Fibroblast of pulmonary artery (primary cell): ENCODE data around the gene RFTN1.

Source experiments
- DNase-seq: peaks from one replicate; pipeline ENCODE4 v3.0.0-alpha.2; 2010; ENCODE audit warnings: low read depth
- H3K4me3 ChIP-seq: replicated peaks from 2 replicates; pipeline ENCODE4 v1.5.1; 2011; ENCODE audit warnings: low read depth, mild to moderate bottlenecking, control low read depth, low read length, moderate library complexity
- TF ChIP-seq, protein P1 (sequence below): IDR thresholded peaks from 2 replicates; pipeline ENCODE4 v1.5.1; 2011; ENCODE audit warnings: mild to moderate bottlenecking, control low read depth, low read length, inconsistent platforms; ENCODE audit errors: missing control alignments

The RFTN1 gene

DNA sequence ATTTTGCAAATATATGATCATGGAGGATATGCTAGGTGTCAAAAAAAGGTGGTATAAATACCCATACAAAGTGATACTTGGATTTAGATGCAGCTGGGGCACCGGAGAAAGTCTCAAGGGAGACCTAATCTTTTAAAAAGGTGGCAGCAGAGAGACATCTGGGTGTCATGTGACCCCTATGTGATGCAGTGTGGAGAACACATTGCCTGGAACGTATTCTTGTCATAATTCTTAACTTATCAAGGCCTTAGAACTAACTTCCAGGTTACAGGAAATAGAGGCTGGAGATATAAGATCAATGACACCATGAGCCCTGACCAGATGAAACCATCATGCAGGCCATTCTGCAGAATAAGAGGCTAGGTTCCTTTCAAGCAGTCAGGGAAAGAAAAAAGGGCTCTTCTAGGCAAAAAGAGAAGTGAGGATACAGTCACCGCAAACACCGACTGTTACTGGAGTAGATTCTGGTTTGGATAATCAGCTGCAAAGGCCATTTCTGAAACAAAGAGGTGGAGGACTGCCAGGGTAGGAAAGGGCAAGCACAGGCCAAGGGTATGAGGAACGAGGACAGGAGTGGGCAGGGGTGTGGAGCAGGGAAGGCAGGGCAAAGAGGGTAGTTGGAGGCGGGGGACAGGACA lies 147.9 kb downstream of the RFTN1 start:
- no peak for DNase-seq
- H3K4me3 ChIP-seq: no peak overlapping the region
- TF ChIP-seq, protein P1, sequence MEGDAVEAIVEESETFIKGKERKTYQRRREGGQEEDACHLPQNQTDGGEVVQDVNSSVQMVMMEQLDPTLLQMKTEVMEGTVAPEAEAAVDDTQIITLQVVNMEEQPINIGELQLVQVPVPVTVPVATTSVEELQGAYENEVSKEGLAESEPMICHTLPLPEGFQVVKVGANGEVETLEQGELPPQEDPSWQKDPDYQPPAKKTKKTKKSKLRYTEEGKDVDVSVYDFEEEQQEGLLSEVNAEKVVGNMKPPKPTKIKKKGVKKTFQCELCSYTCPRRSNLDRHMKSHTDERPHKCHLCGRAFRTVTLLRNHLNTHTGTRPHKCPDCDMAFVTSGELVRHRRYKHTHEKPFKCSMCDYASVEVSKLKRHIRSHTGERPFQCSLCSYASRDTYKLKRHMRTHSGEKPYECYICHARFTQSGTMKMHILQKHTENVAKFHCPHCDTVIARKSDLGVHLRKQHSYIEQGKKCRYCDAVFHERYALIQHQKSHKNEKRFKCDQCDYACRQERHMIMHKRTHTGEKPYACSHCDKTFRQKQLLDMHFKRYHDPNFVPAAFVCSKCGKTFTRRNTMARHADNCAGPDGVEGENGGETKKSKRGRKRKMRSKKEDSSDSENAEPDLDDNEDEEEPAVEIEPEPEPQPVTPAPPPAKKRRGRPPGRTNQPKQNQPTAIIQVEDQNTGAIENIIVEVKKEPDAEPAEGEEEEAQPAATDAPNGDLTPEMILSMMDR: no peak

DNA sequence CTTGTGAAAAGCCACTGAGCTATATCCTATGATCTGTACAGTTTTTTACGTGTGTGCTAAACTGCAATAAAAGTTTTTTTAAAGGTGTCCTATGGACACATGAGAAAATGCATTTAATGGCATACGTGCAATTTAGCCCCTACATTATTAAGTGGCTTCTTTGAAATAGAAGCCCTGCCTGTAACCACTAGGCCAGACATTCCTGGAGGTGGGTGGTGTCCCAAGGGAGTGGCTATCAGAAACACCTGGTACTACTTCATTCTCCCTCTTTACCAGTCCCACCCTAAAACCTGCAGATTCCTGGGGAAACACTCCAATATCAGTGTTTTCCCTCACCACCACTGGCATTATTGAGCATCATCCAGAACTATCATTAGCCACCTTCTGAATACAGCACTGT lies 148.5 kb downstream of the RFTN1 start:
- no peak overlapping the region for H3K4me3 ChIP-seq
- TF ChIP-seq, protein P1: no peak
- no peak for DNase-seq

DNA sequence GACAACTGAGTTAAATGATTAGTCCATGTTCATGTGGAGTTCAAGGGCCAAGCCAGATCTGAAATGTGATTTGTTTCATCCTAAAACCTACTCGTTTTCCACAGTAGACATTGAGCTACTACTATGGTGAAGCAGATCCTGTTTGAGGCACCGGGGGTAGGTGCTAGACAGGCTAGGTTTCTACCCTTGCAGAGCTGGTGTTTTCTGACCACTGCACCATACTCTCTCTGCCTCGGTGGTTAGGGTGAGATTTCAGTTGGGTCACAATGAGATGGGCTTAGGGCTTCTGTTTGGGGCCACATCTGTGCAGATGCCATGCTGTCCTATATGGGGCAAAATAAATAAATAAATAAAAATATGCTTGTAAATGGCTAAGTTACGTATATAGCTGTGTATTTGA lies 149.2 kb downstream of the RFTN1 start:
- no peak overlapping the region for H3K4me3 ChIP-seq
- no peak for DNase-seq
- TF ChIP-seq, protein P1: no peak

DNA sequence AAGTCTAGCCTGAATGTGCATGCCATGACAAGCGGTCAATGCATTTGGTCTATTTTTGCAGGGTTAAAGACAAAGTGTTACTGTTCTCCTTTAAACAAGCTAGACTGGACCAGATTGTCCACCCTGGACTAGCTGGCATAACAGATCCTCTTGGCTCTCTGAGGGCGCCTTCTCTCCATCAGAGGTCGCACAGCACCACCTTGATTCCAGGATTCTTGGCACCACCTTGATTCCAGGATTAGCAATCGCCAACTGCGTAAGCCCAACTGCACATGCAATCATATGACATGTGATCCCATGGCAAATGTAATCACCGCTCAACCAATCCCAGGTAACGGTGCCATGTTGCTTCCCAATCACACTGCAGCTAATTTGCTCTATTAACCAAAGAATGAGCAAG lies 149.9 kb downstream of the RFTN1 start:
- TF ChIP-seq, protein P1: no peak
- no peak overlapping the region for H3K4me3 ChIP-seq
- no peak for DNase-seq

DNA sequence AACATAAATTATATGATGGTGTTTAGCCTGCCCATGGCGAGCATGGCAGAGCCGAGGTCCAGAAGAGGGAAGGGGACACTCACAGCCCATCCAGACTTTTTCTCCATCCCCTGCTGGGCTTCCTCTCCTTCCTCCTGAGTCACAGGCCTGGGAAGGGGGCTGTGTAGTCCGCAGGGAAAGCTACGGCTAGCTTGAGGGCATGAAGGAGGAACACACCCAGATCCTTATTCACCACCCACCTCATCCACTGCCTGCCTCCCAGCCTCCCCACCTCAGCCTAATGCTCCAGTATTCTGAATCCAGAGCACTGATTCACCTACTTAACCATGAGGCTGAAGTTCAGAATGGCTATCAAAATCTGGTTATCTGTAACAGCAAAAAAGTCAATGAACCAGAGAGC lies 150.7 kb downstream of the RFTN1 start:
- H3K4me3 ChIP-seq: no peak overlapping the region
- TF ChIP-seq, protein P1: no peak
- no peak for DNase-seq

DNA sequence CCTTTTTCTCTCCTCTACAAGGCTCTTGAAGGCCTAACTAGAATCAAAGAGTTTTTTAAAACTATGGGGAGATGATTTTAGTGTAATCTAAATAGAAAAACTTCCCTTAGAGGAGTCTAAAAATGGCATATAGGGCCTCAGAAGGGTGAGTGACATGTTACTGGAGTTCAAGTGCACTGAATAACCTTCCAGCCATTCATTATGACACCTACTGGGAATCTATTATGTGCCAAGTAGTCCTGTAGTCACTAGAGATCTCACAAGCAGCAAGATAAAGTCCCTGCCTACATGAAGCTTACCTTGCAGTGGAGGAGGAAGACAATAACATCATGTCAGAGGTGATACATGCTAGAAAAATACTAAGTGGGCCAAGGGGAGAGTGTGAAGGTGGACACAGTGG lies 152.4 kb downstream of the RFTN1 start:
- TF ChIP-seq, protein P1: no peak
- H3K4me3 ChIP-seq: no peak overlapping the region
- no peak for DNase-seq

DNA sequence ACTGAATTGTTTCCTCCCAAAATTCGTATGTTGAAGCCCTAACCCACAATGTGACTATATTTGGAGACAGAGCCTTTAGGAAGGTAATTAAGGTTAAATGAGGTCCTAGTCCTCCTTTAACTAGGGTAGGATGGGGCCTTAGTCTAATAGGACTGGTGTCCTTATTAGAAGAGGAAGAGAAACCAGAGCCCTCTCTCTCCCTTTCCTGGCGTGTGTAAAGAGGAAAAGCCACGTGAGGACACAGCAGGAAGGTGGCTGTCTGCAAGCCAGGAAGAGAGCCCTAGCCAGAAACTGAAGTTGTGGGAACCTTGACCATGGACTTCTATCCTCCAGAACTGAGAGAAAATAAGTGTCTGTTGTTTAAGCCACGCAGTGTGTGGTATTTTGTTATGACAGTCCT lies 154.2 kb downstream of the RFTN1 start:
- no peak overlapping the region for H3K4me3 ChIP-seq
- TF ChIP-seq, protein P1: no peak
- no peak for DNase-seq
